ENCODE measurements around the gene S1PR3. TPM values are rescaled to one million over a fixed set of nuclear protein-coding genes. Genes with fewer than 3 reads are reported as not detected.

The S1PR3 gene
- total and polyA plus RNA-seq, 4 donors = 21.2 to 33.2 (median 23.8) TPM

GRCh38 chr9:89005323-89005722 lies 14.1 kb downstream of the S1PR3 start:
- Histone ChIP-seq H3K27ac (ENCODE audit: low read depth, low read length) (no peak overlapping the region), H3K4me3 (ENCODE audit: low read depth, low read length) (no peak overlapping the region), H3K36me3 (ENCODE audit: control insufficient read depth, insufficient read depth, low read length) (peaks cover 17% of the 10 kb centered on the region), H3K4me1 (ENCODE audit: control insufficient read depth, insufficient read depth, low read length) (peaks cover 25% of the 10 kb centered on the region), H3K9me3 (ENCODE audit: control insufficient read depth, insufficient read depth, low read length) (no peaks in the 10 kb centered on the region), H3K27me3 (ENCODE audit: control insufficient read depth, insufficient read depth, low read length) (no peaks in the 10 kb centered on the region)
- DNase-seq (ENCODE audit: low read depth in 4 of 6, low spot score in 6 of 6) = no peak
- 79% methylated on average over 7 of the region's 9 CpGs for WGBS (ENCODE audit: insufficient coverage)

DNA sequence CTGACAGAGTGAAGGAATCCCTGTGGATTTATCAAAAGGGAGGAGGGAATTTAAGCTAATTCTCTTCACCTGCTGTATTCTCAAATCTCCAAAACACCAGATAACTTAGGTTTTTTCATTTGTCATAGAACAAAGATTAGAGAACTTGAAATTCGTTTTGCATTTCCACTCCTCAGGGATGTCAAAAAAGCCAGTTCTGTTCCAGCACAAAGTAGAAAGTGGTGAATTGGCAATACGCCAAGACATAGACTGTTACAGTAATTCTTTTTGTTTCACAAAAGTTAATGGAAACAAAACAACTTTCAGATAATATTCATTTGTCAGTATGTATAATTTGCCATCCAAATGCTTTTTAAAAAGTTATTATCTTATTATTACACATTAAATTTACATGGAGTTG lies 15.0 kb downstream of the S1PR3 start:
- H3K4me1 ChIP-seq (ENCODE audit: control insufficient read depth, insufficient read depth, low read length) = peaks cover 16% of the 10 kb centered on the region
- WGBS (ENCODE audit: insufficient coverage) = no CpG with 5 or more reads among the region's 2 CpGs
- H3K36me3 ChIP-seq (ENCODE audit: control insufficient read depth, insufficient read depth, low read length) = peaks cover 21% of the 10 kb centered on the region
- no peak overlapping the region for H3K4me3 ChIP-seq (ENCODE audit: low read depth, low read length)
- no peaks in the 10 kb centered on the region for H3K27me3 ChIP-seq (ENCODE audit: control insufficient read depth, insufficient read depth, low read length)
- no peaks in the 10 kb centered on the region for H3K9me3 ChIP-seq (ENCODE audit: control insufficient read depth, insufficient read depth, low read length)
- DNase-seq (ENCODE audit: low read depth in 4 of 6, low spot score in 6 of 6) = peak in 2 of 6 donors; percentile 49 to 60
- no peak overlapping the region for H3K27ac ChIP-seq (ENCODE audit: low read depth, low read length)

DNA sequence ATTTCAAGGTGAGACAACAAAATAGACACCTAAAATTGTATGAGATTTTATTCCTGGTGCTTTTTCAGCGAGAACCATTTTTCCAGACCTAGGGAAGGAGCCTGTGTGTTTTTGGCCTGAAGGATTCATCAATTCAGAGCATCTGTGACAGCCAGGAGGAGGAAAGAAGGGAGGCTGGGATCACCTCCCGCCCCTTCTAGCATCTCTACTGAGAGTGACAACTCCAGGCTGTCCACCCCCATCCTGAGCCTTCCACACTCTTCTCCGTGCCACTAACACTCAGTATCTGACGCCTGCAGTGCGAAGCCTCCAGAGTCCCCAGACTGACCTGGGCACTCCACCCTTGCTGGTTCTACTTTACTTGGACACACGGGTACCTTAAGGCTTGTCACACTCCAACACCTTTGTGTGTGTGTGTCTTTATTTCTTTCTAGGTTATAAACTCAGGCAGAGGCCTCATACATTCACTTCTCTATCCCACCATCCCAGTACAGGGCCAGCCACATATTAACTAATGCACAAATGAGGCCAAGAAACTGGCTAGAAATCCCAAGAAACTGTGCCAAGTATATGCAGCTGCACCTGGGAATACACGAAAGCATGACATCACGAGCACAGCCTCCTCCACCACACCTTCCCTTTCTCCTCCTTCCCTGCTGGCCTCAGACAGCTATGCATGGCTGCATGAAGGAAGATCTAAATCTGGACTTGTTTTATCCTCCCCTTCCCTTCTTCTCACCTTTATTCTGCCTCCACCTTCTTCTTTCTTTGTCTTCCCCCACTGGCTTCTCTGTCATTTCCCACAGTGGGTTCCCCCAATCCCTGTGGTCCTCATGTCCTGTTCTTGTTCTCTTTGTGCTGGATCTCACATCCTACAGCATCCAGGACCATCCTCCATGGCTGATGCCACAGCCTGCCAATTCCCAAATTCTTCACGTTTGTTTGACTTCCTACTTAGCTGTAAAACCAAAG lies 16.0 kb downstream of the S1PR3 start:
- Histone ChIP-seq H3K9me3 (ENCODE audit: control insufficient read depth, insufficient read depth, low read length) (no peaks in the 10 kb centered on the region), H3K4me3 (ENCODE audit: low read depth, low read length) (no peak overlapping the region), H3K36me3 (ENCODE audit: control insufficient read depth, insufficient read depth, low read length) (peaks cover 15% of the 10 kb centered on the region), H3K27me3 (ENCODE audit: control insufficient read depth, insufficient read depth, low read length) (no peaks in the 10 kb centered on the region), H3K4me1 (ENCODE audit: control insufficient read depth, insufficient read depth, low read length) (peaks cover 8% of the 10 kb centered on the region), H3K27ac (ENCODE audit: low read depth, low read length) (no peak overlapping the region)
- WGBS (ENCODE audit: insufficient coverage) = 82% methylated on average over 3 of the region's 9 CpGs
- DNase-seq (ENCODE audit: low read depth in 4 of 6, low spot score in 6 of 6) = peak in 2 of 6 donors; percentile 6 to 81

GRCh38 chr9:89008055-89008743 lies 16.9 kb downstream of the S1PR3 start:
- no peaks in the 10 kb centered on the region for H3K9me3 ChIP-seq (ENCODE audit: control insufficient read depth, insufficient read depth, low read length)
- peaks cover 8% of the 10 kb centered on the region for H3K4me1 ChIP-seq (ENCODE audit: control insufficient read depth, insufficient read depth, low read length)
- H3K4me3 ChIP-seq (ENCODE audit: low read depth, low read length) = no peak overlapping the region
- no peaks in the 10 kb centered on the region for H3K27me3 ChIP-seq (ENCODE audit: control insufficient read depth, insufficient read depth, low read length)
- H3K36me3 ChIP-seq (ENCODE audit: control insufficient read depth, insufficient read depth, low read length) = peaks cover 21% of the 10 kb centered on the region
- no peak overlapping the region for H3K27ac ChIP-seq (ENCODE audit: low read depth, low read length)
- DNase-seq (ENCODE audit: low read depth in 4 of 6, low spot score in 6 of 6) = peak in 2 of 6 donors; percentile 81 to 90
- 58% methylated on average over 7 of the region's 9 CpGs for WGBS (ENCODE audit: insufficient coverage)

DNA sequence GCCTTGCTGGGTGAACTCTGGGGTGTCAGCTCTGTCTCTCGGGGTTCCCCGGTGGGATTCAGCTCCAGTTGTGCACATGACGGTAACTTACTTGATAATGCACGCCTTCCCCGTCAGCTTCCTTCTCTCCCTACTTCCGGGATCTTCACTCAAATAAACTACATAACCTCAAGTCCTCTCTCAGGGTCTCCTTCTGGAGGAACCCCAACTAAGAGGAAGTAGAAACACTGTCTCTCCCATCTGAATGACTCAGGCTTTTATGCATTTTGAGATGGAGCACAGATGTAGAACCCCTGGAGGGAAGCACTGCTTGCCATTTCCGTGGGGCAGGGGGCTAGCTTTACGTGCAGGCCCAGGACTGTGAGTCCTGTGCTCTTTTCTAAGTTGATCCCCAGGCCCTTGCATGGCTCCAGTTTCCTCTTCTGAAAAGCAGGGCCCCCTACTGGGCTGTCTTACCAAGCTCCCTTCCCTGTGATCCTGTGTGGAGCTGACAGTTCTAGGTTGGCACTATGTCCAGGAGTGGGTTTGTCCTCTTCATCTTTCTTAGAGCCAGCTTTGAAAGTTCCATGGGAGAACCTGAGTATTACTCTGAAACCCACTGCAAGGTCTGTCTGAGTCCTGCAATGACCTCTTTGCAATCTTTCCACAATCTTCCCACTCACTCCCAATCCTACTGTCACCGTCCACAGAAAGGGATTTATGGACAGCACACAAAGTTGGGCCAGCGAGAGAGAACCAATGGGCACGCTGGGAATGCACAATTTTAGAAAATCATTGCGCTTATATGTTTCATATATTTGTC lies 17.7 kb downstream of the S1PR3 start:
- H3K4me3 ChIP-seq (ENCODE audit: low read depth, low read length) = no peak overlapping the region

GRCh38 chr9:89009546-89009840 lies 18.2 kb downstream of the S1PR3 start:
- no peak overlapping the region for H3K4me3 ChIP-seq (ENCODE audit: low read depth, low read length)
- H3K27ac ChIP-seq (ENCODE audit: low read depth, low read length) = no peak overlapping the region
- DNase-seq (ENCODE audit: low read depth in 4 of 6, low spot score in 6 of 6) = no peak
- H3K4me1 ChIP-seq (ENCODE audit: control insufficient read depth, insufficient read depth, low read length) = peaks cover 8% of the 10 kb centered on the region
- H3K9me3 ChIP-seq (ENCODE audit: control insufficient read depth, insufficient read depth, low read length) = no peaks in the 10 kb centered on the region
- WGBS (ENCODE audit: insufficient coverage) = 98% methylated on average over 9 of the region's 9 CpGs
- no peaks in the 10 kb centered on the region for H3K27me3 ChIP-seq (ENCODE audit: control insufficient read depth, insufficient read depth, low read length)
- peaks cover 34% of the 10 kb centered on the region for H3K36me3 ChIP-seq (ENCODE audit: control insufficient read depth, insufficient read depth, low read length)

More for the DNA sequence above, 17.7 kb downstream of the S1PR3 start:
- H3K27ac ChIP-seq (ENCODE audit: low read depth, low read length) = no peak overlapping the region
- peak in 1 of 6 donors; percentile 13 for DNase-seq (ENCODE audit: low read depth in 4 of 6, low spot score in 6 of 6)
- H3K4me1 ChIP-seq (ENCODE audit: control insufficient read depth, insufficient read depth, low read length) = peaks cover 8% of the 10 kb centered on the region
- H3K27me3 ChIP-seq (ENCODE audit: control insufficient read depth, insufficient read depth, low read length) = no peaks in the 10 kb centered on the region
- no peaks in the 10 kb centered on the region for H3K9me3 ChIP-seq (ENCODE audit: control insufficient read depth, insufficient read depth, low read length)
- 82% methylated on average over 9 of the region's 12 CpGs for WGBS (ENCODE audit: insufficient coverage)
- H3K36me3 ChIP-seq (ENCODE audit: control insufficient read depth, insufficient read depth, low read length) = peaks cover 28% of the 10 kb centered on the region

GRCh38 chr9:89010056-89010455 lies 18.8 kb downstream of the S1PR3 start:
- no peak for DNase-seq (ENCODE audit: low read depth in 4 of 6, low spot score in 6 of 6)
- Histone ChIP-seq H3K36me3 (ENCODE audit: control insufficient read depth, insufficient read depth, low read length) (peaks cover 32% of the 10 kb centered on the region), H3K4me1 (ENCODE audit: control insufficient read depth, insufficient read depth, low read length) (peaks cover 8% of the 10 kb centered on the region), H3K27ac (ENCODE audit: low read depth, low read length) (no peak overlapping the region), H3K27me3 (ENCODE audit: control insufficient read depth, insufficient read depth, low read length) (no peaks in the 10 kb centered on the region), H3K9me3 (ENCODE audit: control insufficient read depth, insufficient read depth, low read length) (no peaks in the 10 kb centered on the region), H3K4me3 (ENCODE audit: low read depth, low read length) (no peak overlapping the region)
- 80% methylated on average over 10 of the region's 10 CpGs for WGBS (ENCODE audit: insufficient coverage)

DNA sequence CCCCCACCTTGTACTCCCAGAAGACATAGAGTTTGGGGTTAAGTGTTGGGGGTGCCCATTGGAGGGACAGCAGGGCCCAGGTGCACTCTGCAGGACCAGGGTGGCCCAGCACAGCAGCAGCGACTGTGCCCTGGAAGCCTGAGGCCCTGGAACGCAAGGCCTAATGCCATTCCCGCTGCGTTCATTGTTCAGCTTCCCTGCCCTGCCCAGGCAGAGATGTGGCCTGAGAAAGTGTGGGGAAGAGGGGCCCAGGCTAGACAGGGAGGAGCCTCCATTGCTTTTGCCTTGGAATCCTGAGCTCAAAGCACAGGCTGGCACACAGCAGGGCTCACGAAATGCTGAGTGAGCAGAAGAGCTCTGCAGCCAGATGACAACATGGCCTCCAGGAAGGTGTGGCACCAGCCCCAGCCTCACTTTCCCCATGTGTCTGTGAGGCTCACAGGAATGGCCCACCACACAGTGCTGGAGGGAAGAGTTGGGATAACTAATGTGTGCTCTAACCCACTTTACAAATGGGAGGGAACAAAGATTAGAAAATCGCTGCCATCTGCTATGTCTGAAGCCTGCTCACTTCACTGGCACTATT lies 19.4 kb downstream of the S1PR3 start:
- 77% methylated on average over 5 of the region's 6 CpGs for WGBS (ENCODE audit: insufficient coverage)
- Histone ChIP-seq H3K9me3 (ENCODE audit: control insufficient read depth, insufficient read depth, low read length) (no peaks in the 10 kb centered on the region), H3K4me1 (ENCODE audit: control insufficient read depth, insufficient read depth, low read length) (peaks cover 8% of the 10 kb centered on the region), H3K27me3 (ENCODE audit: control insufficient read depth, insufficient read depth, low read length) (no peaks in the 10 kb centered on the region), H3K4me3 (ENCODE audit: low read depth, low read length) (no peak overlapping the region), H3K27ac (ENCODE audit: low read depth, low read length) (no peak overlapping the region), H3K36me3 (ENCODE audit: control insufficient read depth, insufficient read depth, low read length) (peaks cover 32% of the 10 kb centered on the region)
- DNase-seq (ENCODE audit: low read depth in 4 of 6, low spot score in 6 of 6) = peak in 2 of 6 donors; percentile 22 to 33

GRCh38 chr9:89011683-89012082 lies 20.4 kb downstream of the S1PR3 start:
- 90% methylated on average over 2 of the region's 2 CpGs for WGBS (ENCODE audit: insufficient coverage)
- Histone ChIP-seq H3K9me3 (ENCODE audit: control insufficient read depth, insufficient read depth, low read length) (no peaks in the 10 kb centered on the region), H3K4me1 (ENCODE audit: control insufficient read depth, insufficient read depth, low read length) (peaks cover 6% of the 10 kb centered on the region), H3K4me3 (ENCODE audit: low read depth, low read length) (no peak overlapping the region), H3K36me3 (ENCODE audit: control insufficient read depth, insufficient read depth, low read length) (peaks cover 32% of the 10 kb centered on the region), H3K27me3 (ENCODE audit: control insufficient read depth, insufficient read depth, low read length) (no peaks in the 10 kb centered on the region), H3K27ac (ENCODE audit: low read depth, low read length) (no peak overlapping the region)
- no peak for DNase-seq (ENCODE audit: low read depth in 4 of 6, low spot score in 6 of 6)

Measured in spinal cord (tissue), 10 donors.